Measurements from ENCODE around the gene MARK2.

- no peak for TF ChIP-seq POLR2A (IDR thresholded peaks at IDR 0.05; ENCODE audit: low read depth, low read length)
- no peak for TF ChIP-seq POLR2AphosphoS5 (IDR thresholded peaks at IDR 0.05; ENCODE audit: low read depth, low read length)
- TF ChIP-seq TAF1 (IDR thresholded peaks at IDR 0.05; ENCODE audit: borderline replicate concordance, low read depth, low read length), result no peak
Observed at GRCh38 chr11:63911440-63911839, 72.5 kb downstream of the MARK2 start.
